ENCODE data around the gene AFAP1.

DNA sequence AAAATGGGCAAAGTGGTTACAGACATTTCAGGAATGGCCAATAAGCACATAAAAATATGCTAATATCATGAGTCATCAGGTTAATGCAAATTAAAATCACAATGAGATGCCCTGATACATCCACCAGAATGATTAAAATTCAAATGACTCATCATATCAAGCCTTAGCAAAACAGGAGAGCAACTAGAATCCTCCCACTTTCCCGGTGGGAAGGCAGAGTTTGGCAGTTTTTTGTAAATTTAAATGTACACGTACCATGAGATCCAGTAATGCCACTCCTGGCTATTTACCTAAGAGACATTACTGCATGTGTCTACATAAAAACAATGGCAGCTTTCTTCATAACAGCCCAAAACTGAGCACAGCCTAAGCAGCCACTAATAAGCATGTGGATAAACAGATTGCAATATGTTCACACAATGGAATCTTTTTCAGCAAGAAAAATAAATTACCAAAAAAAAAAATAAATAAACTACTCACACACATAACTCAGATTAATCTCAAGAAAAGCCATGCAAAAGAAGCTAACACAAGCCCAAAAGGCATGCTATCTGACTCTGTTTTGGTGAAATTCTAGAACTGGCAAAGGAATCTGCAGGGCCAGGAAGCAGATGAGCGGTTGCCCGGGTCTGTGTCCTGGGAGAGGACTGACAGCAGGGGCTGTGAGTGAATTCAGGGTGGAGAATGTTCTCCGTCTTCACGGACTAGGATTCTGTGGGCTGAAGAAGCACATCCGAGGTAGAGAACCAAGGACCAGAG is 48.8 kb downstream of the AFAP1 start:
- TF ChIP-seq CTCF (IDR thresholded peaks at IDR 0.05) (no peak), POLR2A (IDR thresholded peaks at IDR 0.05) (no peak)
